ENCODE results near the gene CYP1A1. TPM values are rescaled to one million over a fixed set of nuclear protein-coding genes. Genes with fewer than 3 reads are reported as not detected.

Gene CYP1A1
- total and polyA plus RNA-seq, 2 donors (not counting 1 experiment from before 2014, with no cell fraction given) = under 0.01 TPM; not detected in 1

- H2AFZ ChIP-seq (ENCODE audit: low read length) = no peak overlapping the region
- DNase-seq (ENCODE audit: low read depth in 2 of 2) = no peak
- TF ChIP-seq CTCF (conservative IDR thresholded peaks at IDR 0.05 in 1 of 2, IDR thresholded peaks at IDR 0.05 in 1 of 2; ENCODE audit: low read depth in 1 of 2, low read length in 2 of 2) (no peak), EZH2 (IDR thresholded peaks at IDR 0.05; ENCODE audit: low read length, missing control alignments) (no peak)
- H4K20me1 ChIP-seq (ENCODE audit: control insufficient read depth, extremely low read depth, insufficient read depth, low read length) = no peaks in the 10 kb centered on the region
- peaks cover 40% of the 10 kb centered on the region for H3K79me2 ChIP-seq (ENCODE audit: control insufficient read depth, insufficient read depth, low read length)
- no peak overlapping the region for H3K9ac ChIP-seq (ENCODE audit: insufficient read depth, low read length)
- H3K4me2 ChIP-seq (ENCODE audit: extremely low read depth, insufficient read depth, low read length) = no peak overlapping the region
- H3K36me3 ChIP-seq (ENCODE audit: control insufficient read depth, insufficient read depth, low read length) = no peaks in the 10 kb centered on the region
- H3K27me3 ChIP-seq (ENCODE audit: control insufficient read depth, insufficient read depth, low read length) = no peaks in the 10 kb centered on the region
- no peak overlapping the region for H3K27ac ChIP-seq (ENCODE audit: insufficient read depth, low read length)
- H3K4me3 ChIP-seq (replicated peaks in 1 of 4; ENCODE audit: control extremely low read depth in 1 of 4, insufficient read depth in 1 of 4, low read depth in 3 of 4, low read length in 4 of 4) = no peak overlapping the region
- H3K9me3 ChIP-seq (ENCODE audit: control insufficient read depth, insufficient read depth, low read depth, low read length) = no peaks in the 10 kb centered on the region
- peaks cover 5% of the 10 kb centered on the region for H3K4me1 ChIP-seq (ENCODE audit: control insufficient read depth, extremely low read depth, insufficient read depth, low read length)
These were observed 33.0 kb downstream of the CYP1A1 start for GRCh38 chr15:74692327-74692726.

- H3K4me1 ChIP-seq (ENCODE audit: control insufficient read depth, extremely low read depth, insufficient read depth, low read length) = no peaks in the 10 kb centered on the region
These were observed 41.6 kb downstream of the CYP1A1 start for GRCh38 chr15:74683758-74684157.

GRCh38 chr15:74682954-74683353 lies 42.4 kb downstream of the CYP1A1 start:
- Histone ChIP-seq H3K27ac (ENCODE audit: insufficient read depth, low read length) (no peak overlapping the region), H3K4me1 (ENCODE audit: control insufficient read depth, extremely low read depth, insufficient read depth, low read length) (no peaks in the 10 kb centered on the region), H3K9ac (ENCODE audit: insufficient read depth, low read length) (no peak overlapping the region), H3K4me2 (ENCODE audit: extremely low read depth, insufficient read depth, low read length) (no peak overlapping the region), H3K4me3 (replicated peaks in 1 of 4; ENCODE audit: control extremely low read depth in 1 of 4, insufficient read depth in 1 of 4, low read depth in 3 of 4, low read length in 4 of 4) (no peak overlapping the region), H3K79me2 (ENCODE audit: control insufficient read depth, insufficient read depth, low read length) (peaks cover 2% of the 10 kb centered on the region), H3K9me3 (ENCODE audit: control insufficient read depth, insufficient read depth, low read depth, low read length) (no peaks in the 10 kb centered on the region), H2AFZ (ENCODE audit: low read length) (no peak overlapping the region), H3K27me3 (ENCODE audit: control insufficient read depth, insufficient read depth, low read length) (no peaks in the 10 kb centered on the region), H4K20me1 (ENCODE audit: control insufficient read depth, extremely low read depth, insufficient read depth, low read length) (peaks cover 2% of the 10 kb centered on the region), H3K36me3 (ENCODE audit: control insufficient read depth, insufficient read depth, low read length) (peaks cover 2% of the 10 kb centered on the region)
- DNase-seq (ENCODE audit: low read depth in 2 of 2) = no peak
- TF ChIP-seq EZH2 (IDR thresholded peaks at IDR 0.05; ENCODE audit: low read length, missing control alignments) (no peak), CTCF (conservative IDR thresholded peaks at IDR 0.05 in 1 of 2, IDR thresholded peaks at IDR 0.05 in 1 of 2; ENCODE audit: low read depth in 1 of 2, low read length in 2 of 2) (no peak)

More at GRCh38 chr15:74683758-74684157, 41.6 kb downstream of the CYP1A1 start:
- Histone ChIP-seq H3K36me3 (ENCODE audit: control insufficient read depth, insufficient read depth, low read length) (peaks cover 2% of the 10 kb centered on the region), H3K79me2 (ENCODE audit: control insufficient read depth, insufficient read depth, low read length) (peaks cover 2% of the 10 kb centered on the region), H3K27me3 (ENCODE audit: control insufficient read depth, insufficient read depth, low read length) (no peaks in the 10 kb centered on the region), H3K4me2 (ENCODE audit: extremely low read depth, insufficient read depth, low read length) (no peak overlapping the region), H3K9me3 (ENCODE audit: control insufficient read depth, insufficient read depth, low read depth, low read length) (no peaks in the 10 kb centered on the region), H2AFZ (ENCODE audit: low read length) (no peak overlapping the region), H3K4me3 (replicated peaks in 1 of 4; ENCODE audit: control extremely low read depth in 1 of 4, insufficient read depth in 1 of 4, low read depth in 3 of 4, low read length in 4 of 4) (no peak overlapping the region), H3K9ac (ENCODE audit: insufficient read depth, low read length) (no peak overlapping the region), H4K20me1 (ENCODE audit: control insufficient read depth, extremely low read depth, insufficient read depth, low read length) (peaks cover 2% of the 10 kb centered on the region), H3K27ac (ENCODE audit: insufficient read depth, low read length) (no peak overlapping the region)
- no peak for DNase-seq (ENCODE audit: low read depth in 2 of 2)
- TF ChIP-seq CTCF (conservative IDR thresholded peaks at IDR 0.05 in 1 of 2, IDR thresholded peaks at IDR 0.05 in 1 of 2; ENCODE audit: low read depth in 1 of 2, low read length in 2 of 2) (no peak), EZH2 (IDR thresholded peaks at IDR 0.05; ENCODE audit: low read length, missing control alignments) (no peak)

All from fibroblast of lung (primary cell).